K562 (cell line): Measurements from ENCODE around the gene FBXW7.

Experiments used
- CBX8 ChIP-seq: fragments of 200-600 bp; sonication (generic); IDR thresholded peaks from 2 replicates; pipeline ENCODE4 v1.6.1; 2012; ENCODE audit warnings: borderline replicate concordance, mixed run types, low read depth, mild to moderate bottlenecking, moderate library complexity, mixed read lengths, low read length, control low read depth, inconsistent platforms; ENCODE audit not compliant: poor library complexity, severe bottlenecking; ENCODE audit errors: extremely low read depth
- EHMT2 ChIP-seq: fragments of 450-650 bp; IDR thresholded peaks from 2 replicates; pipeline ENCODE4 v1.6.1; 2018; ENCODE audit warnings: antibody characterized with exemption
- GABPA ChIP-seq: fragments of 200-800 bp; sonication (Bioruptor generic); conservative IDR thresholded peaks from 2 replicates; pipeline ENCODE4 v1.6.1; 2016; ENCODE audit warnings: low read depth, missing genetic modification characterization, missing compliant biosample characterization
- MAFF ChIP-seq: IDR thresholded peaks from 2 replicates; pipeline ENCODE4 v1.6.1; 2012; ENCODE audit warnings: low read length, improper control_type of control experiment
- MCM2 ChIP-seq: fragments of 450-650 bp; IDR thresholded peaks from 2 replicates; pipeline ENCODE4 v1.6.1; 2017; ENCODE audit warnings: low read depth, mild to moderate bottlenecking
- SMC3 ChIP-seq: conservative IDR thresholded peaks from 2 replicates; pipeline ENCODE4 v1.6.1; 2011; ENCODE audit warnings: low read depth, low read length, improper control_type of control experiment; ENCODE audit not compliant: insufficient read depth
- TAF1 ChIP-seq: IDR thresholded peaks from 2 replicates; pipeline ENCODE4 v1.6.1; 2011; ENCODE audit warnings: mild to moderate bottlenecking, low read length, moderate library complexity; ENCODE audit not compliant: insufficient read depth, control insufficient read depth, severe bottlenecking; ENCODE audit errors: extremely low read depth
- TEAD1 ChIP-seq, 2 experiments: fragments of 450-650 bp in 1 of 2; sonication (generic) in 1 of 2; formaldehyde crosslinking; IDR thresholded peaks; 2 replicates each; pipeline versions ENCODE4 v1.4.0 to v1.8.0; 2020 to 2022; ENCODE audit warnings: mild to moderate bottlenecking in 2 of 2, missing genetic modification reagents in 1 of 2
- TF ChIP-seq, protein P1 (sequence below), 2 experiments: fragments of 450-650 bp in 1 of 2; sonication (generic) in 1 of 2; formaldehyde crosslinking in 1 of 2; IDR thresholded peaks; 2 replicates each; pipeline versions ENCODE4 v1.7.1 to v1.9.0; 2016 to 2022; ENCODE audit warnings: inconsistent platforms in 1 of 2, mild to moderate bottlenecking in 1 of 2, missing genetic modification reagents in 1 of 2
- TF ChIP-seq, protein P2 (sequence below): fragments of 150-350 bp; conservative IDR thresholded peaks from 2 replicates; pipeline ENCODE4 v1.6.1; 2014; ENCODE audit warnings: low read length
- TF ChIP-seq, protein P3 (sequence below), 3 experiments: IDR thresholded peaks in 2 of 3; conservative IDR thresholded peaks in 1 of 3; 2 replicates each; pipeline ENCODE4 v1.5.1; 2011 to 2012; ENCODE audit warnings: low read length in 3 of 3, mild to moderate bottlenecking in 3 of 3, control low read depth in 2 of 3, improper control_type of control experiment in 1 of 3, inconsistent platforms in 1 of 3, low read depth in 1 of 3, mixed read lengths in 1 of 3, moderate library complexity in 1 of 3; ENCODE audit not compliant: insufficient read depth in 2 of 3

DNA sequence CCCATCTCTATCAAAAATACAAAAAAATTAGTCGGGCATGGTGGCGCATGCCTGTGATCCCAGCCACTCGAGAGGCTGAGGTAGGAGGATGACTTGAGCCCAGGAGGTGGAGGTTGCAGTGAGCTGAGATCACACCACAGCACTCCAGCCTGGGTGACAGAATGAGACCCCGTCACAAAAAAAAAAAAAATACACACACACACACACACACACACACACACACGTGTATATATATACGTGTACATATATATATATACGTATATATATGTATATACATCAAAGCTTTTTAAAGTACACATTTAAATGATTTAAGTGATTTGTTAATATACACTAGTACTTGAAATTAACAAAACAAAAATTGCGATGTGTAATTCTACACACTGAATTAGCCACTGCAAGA, 6.0 kb downstream of the FBXW7 start:
- no peak for TF ChIP-seq EHMT2
- TF ChIP-seq, protein P1, sequence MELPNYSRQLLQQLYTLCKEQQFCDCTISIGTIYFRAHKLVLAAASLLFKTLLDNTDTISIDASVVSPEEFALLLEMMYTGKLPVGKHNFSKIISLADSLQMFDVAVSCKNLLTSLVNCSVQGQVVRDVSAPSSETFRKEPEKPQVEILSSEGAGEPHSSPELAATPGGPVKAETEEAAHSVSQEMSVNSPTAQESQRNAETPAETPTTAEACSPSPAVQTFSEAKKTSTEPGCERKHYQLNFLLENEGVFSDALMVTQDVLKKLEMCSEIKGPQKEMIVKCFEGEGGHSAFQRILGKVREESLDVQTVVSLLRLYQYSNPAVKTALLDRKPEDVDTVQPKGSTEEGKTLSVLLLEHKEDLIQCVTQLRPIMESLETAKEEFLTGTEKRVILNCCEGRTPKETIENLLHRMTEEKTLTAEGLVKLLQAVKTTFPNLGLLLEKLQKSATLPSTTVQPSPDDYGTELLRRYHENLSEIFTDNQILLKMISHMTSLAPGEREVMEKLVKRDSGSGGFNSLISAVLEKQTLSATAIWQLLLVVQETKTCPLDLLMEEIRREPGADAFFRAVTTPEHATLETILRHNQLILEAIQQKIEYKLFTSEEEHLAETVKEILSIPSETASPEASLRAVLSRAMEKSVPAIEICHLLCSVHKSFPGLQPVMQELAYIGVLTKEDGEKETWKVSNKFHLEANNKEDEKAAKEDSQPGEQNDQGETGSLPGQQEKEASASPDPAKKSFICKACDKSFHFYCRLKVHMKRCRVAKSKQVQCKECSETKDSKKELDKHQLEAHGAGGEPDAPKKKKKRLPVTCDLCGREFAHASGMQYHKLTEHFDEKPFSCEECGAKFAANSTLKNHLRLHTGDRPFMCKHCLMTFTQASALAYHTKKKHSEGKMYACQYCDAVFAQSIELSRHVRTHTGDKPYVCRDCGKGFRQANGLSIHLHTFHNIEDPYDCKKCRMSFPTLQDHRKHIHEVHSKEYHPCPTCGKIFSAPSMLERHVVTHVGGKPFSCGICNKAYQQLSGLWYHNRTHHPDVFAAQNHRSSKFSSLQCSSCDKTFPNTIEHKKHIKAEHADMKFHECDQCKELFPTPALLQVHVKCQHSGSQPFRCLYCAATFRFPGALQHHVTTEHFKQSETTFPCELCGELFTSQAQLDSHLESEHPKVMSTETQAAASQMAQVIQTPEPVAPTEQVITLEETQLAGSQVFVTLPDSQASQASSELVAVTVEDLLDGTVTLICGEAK (IDR thresholded peaks at IDR 0.05), result no peak
- TF ChIP-seq, protein P1 (CRISPR knock-in tag; IDR thresholded peaks at IDR 0.05), result no peak
- TF ChIP-seq GABPA (tag), result no peak
- TF ChIP-seq MCM2, result no peak
- no peak for TF ChIP-seq SMC3
- no peak for TF ChIP-seq TAF1
- TF ChIP-seq MAFF, result no peak
- TF ChIP-seq, protein P2, sequence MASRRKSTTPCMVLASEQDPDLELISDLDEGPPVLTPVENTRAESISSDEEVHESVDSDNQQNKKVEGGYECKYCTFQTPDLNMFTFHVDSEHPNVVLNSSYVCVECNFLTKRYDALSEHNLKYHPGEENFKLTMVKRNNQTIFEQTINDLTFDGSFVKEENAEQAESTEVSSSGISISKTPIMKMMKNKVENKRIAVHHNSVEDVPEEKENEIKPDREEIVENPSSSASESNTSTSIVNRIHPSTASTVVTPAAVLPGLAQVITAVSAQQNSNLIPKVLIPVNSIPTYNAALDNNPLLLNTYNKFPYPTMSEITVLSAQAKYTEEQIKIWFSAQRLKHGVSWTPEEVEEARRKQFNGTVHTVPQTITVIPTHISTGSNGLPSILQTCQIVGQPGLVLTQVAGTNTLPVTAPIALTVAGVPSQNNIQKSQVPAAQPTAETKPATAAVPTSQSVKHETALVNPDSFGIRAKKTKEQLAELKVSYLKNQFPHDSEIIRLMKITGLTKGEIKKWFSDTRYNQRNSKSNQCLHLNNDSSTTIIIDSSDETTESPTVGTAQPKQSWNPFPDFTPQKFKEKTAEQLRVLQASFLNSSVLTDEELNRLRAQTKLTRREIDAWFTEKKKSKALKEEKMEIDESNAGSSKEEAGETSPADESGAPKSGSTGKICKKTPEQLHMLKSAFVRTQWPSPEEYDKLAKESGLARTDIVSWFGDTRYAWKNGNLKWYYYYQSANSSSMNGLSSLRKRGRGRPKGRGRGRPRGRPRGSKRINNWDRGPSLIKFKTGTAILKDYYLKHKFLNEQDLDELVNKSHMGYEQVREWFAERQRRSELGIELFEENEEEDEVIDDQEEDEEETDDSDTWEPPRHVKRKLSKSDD, result no peak
- no peak for TF ChIP-seq CBX8
- TF ChIP-seq, protein P3, sequence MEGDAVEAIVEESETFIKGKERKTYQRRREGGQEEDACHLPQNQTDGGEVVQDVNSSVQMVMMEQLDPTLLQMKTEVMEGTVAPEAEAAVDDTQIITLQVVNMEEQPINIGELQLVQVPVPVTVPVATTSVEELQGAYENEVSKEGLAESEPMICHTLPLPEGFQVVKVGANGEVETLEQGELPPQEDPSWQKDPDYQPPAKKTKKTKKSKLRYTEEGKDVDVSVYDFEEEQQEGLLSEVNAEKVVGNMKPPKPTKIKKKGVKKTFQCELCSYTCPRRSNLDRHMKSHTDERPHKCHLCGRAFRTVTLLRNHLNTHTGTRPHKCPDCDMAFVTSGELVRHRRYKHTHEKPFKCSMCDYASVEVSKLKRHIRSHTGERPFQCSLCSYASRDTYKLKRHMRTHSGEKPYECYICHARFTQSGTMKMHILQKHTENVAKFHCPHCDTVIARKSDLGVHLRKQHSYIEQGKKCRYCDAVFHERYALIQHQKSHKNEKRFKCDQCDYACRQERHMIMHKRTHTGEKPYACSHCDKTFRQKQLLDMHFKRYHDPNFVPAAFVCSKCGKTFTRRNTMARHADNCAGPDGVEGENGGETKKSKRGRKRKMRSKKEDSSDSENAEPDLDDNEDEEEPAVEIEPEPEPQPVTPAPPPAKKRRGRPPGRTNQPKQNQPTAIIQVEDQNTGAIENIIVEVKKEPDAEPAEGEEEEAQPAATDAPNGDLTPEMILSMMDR (IDR thresholded peaks at IDR 0.05 in 2 of 3, conservative IDR thresholded peaks at IDR 0.05 in 1 of 3; ENCODE audit: insufficient read depth in 2 of 3, low read depth in 1 of 3, low read length in 3 of 3), result no peak
- TF ChIP-seq TEAD1 (CRISPR knock-in tag; IDR thresholded peaks at IDR 0.05), result no peak
